GM12878 (cell line): ENCODE data around the gene DEPDC1. TPM values are rescaled to one million over a fixed set of nuclear protein-coding genes. Genes with fewer than 3 reads are reported as not detected.

Experiments used
- ATAC-seq: fragments of 200-7000 bp; cut with Tn5 transposase; 3 replicates; pipeline ENCODE4 v1.9.1; 2020; ENCODE audit warnings: mild to moderate bottlenecking, moderate library complexity
- BruUV-seq: library from RNA; stranded (reverse); fragments of 400-500 nt; replicated peaks from 2 replicates; lab custom pipeline; 2021; lab: Mats Ljungman, UMichigan
- CTCF ChIA-PET: fragments of 300-600 bp; sonication (Branson Sonifier 250); formaldehyde crosslinking; extraction: SDS; loops from one replicate; lab custom pipeline; 2021; ENCODE audit warnings: inconsistent platforms; lab: Yijun Ruan, JAX
- POLR2A ChIA-PET: fragments of 350-600 bp; formaldehyde crosslinking; extraction: SDS; loops from one replicate; lab custom pipeline; 2021; ENCODE audit warnings: inconsistent platforms; lab: Charles Lee
- RAD21 ChIA-PET: fragments of 300-600 bp; sonication (Branson Sonifier 250); formaldehyde crosslinking; loops from one replicate; lab custom pipeline; 2023; ENCODE audit warnings: antibody characterized with exemption; ENCODE audit not compliant: unreplicated experiment; lab: Charles Lee
- SMC1A ChIA-PET: fragments of 300-600 bp; sonication (Branson Sonifier 250); formaldehyde crosslinking; loops from one replicate; lab custom pipeline; 2023; ENCODE audit not compliant: unreplicated experiment, uncharacterized antibody; lab: Charles Lee
- DNase-seq: peaks from one replicate; pipeline ENCODE4 v3.0.0-alpha.2; 2011; ENCODE audit warnings: low read depth, low spot score
- FAIRE-seq: peaks from 3 replicates; lab custom pipeline; 2011; peaks lifted over from hg19 to GRCh38; lab: Jason Lieb, UNC
- H2AFZ ChIP-seq: 2 replicates; pipeline ENCODE4 v1.6.0; 2011; ENCODE audit warnings: low read depth, low read length, control low read depth; ENCODE audit not compliant: control insufficient read depth
- H3K27ac ChIP-seq: 2 replicates; pipeline ENCODE4 v1.5.1; 2011; ENCODE audit warnings: control low read depth; ENCODE audit not compliant: control insufficient read depth, insufficient read depth
- H3K27me3 ChIP-seq, 2 experiments: replicated peaks in 1 of 2; 2 replicates each; pipeline versions ENCODE4 v1.6.0 to v1.6.1; 2011; ENCODE audit warnings: low read length in 1 of 2; ENCODE audit not compliant: control insufficient read depth in 2 of 2, insufficient read depth in 2 of 2
- H3K36me3 ChIP-seq, 2 experiments: 2 replicates each; pipeline ENCODE4 v1.5.1; 2011; ENCODE audit warnings: low read length in 1 of 2; ENCODE audit not compliant: control insufficient read depth in 2 of 2, insufficient read depth in 2 of 2
- H3K4me1 ChIP-seq: 2 replicates; pipeline ENCODE4 v1.6.1; 2011; ENCODE audit warnings: mild to moderate bottlenecking, low read length, moderate library complexity, mixed read lengths; ENCODE audit not compliant: control insufficient read depth, insufficient read depth
- H3K4me2 ChIP-seq: 2 replicates; pipeline ENCODE4 v1.6.0; 2011; ENCODE audit warnings: control low read depth; ENCODE audit not compliant: control insufficient read depth, insufficient read depth
- H3K4me3 ChIP-seq: fragments of 200-600 bp; sonication (generic); 2 replicates; pipeline ENCODE4 v1.5.1; 2016
- H3K79me2 ChIP-seq: 2 replicates; pipeline ENCODE4 v1.6.0; 2011; ENCODE audit warnings: low read length; ENCODE audit not compliant: control insufficient read depth, insufficient read depth
- H3K9ac ChIP-seq: 2 replicates; pipeline ENCODE4 v1.8.0; 2011; ENCODE audit warnings: low read length, control low read depth, mixed read lengths; ENCODE audit not compliant: control insufficient read depth, insufficient read depth
- H3K9me3 ChIP-seq: replicated peaks from 3 replicates; pipeline ENCODE4 v1.5.1; 2011; ENCODE audit warnings: mild to moderate bottlenecking, low read length; ENCODE audit not compliant: control insufficient read depth, insufficient read depth
- H4K20me1 ChIP-seq: 2 replicates; pipeline ENCODE4 v1.6.0; 2011; ENCODE audit not compliant: control insufficient read depth, insufficient read depth
- BRCA1 ChIP-seq: IDR thresholded peaks from 2 replicates; pipeline ENCODE4 v1.6.1; 2011; ENCODE audit warnings: low read depth, low read length, improper control_type of control experiment
- CEBPZ ChIP-seq: fragments of 150-350 bp; IDR thresholded peaks from 2 replicates; pipeline ENCODE4 v1.6.1; 2016; ENCODE audit warnings: low read depth, low read length
- CHD2 ChIP-seq: IDR thresholded peaks from 2 replicates; pipeline ENCODE4 v1.6.1; 2011; ENCODE audit warnings: low read depth, low read length, improper control_type of control experiment, borderline replicate concordance
- EP300 ChIP-seq, 2 experiments: fragments of 150-350 bp in 1 of 2; IDR thresholded peaks; 2 replicates each; pipeline ENCODE4 v1.6.1; 2011 to 2012; ENCODE audit warnings: low read depth in 2 of 2, low read length in 2 of 2, borderline replicate concordance in 1 of 2, improper control_type of control experiment in 1 of 2, inconsistent platforms in 1 of 2; ENCODE audit not compliant: control insufficient read depth in 1 of 2
- GABPA ChIP-seq: IDR thresholded peaks from 2 replicates; pipeline ENCODE4 v1.6.1; 2014; ENCODE audit warnings: antibody characterized with exemption, low read depth, mild to moderate bottlenecking, inconsistent platforms
- HSF1 ChIP-seq: fragments of 150-350 bp; IDR thresholded peaks from 2 replicates; pipeline ENCODE4 v1.6.1; 2014; ENCODE audit warnings: mild to moderate bottlenecking, low read depth, low read length
- MLLT1 ChIP-seq: fragments of 450-650 bp; IDR thresholded peaks from 2 replicates; pipeline ENCODE4 v1.6.1; 2016; ENCODE audit warnings: mild to moderate bottlenecking
- MTA3 ChIP-seq: IDR thresholded peaks from 2 replicates; pipeline ENCODE4 v1.6.1; 2012; ENCODE audit warnings: low read length, inconsistent platforms, borderline replicate concordance
- PAX8 ChIP-seq: fragments of 450-650 bp; IDR thresholded peaks from 2 replicates; pipeline ENCODE4 v1.6.1; 2017; ENCODE audit warnings: mild to moderate bottlenecking, moderate library complexity
- PBX3 ChIP-seq: IDR thresholded peaks from 2 replicates; pipeline ENCODE4 v1.6.1; 2011; ENCODE audit warnings: mild to moderate bottlenecking, low read depth, low read length, moderate library complexity; ENCODE audit not compliant: insufficient replicate concordance
- ZBED1 ChIP-seq: IDR thresholded peaks from 2 replicates; pipeline ENCODE4 v1.6.1; 2016; ENCODE audit warnings: borderline replicate concordance
- WGBS: methylation state at CpG from one replicate; pipeline ENCODE4 v1.1.6; 2016; ENCODE audit warnings: low lambda C conversion rate; ENCODE audit not compliant: insufficient replicate concordance, insufficient coverage; ENCODE audit errors: missing lambda C conversion rate; 5-methylcytosine and 5-hydroxymethylcytosine counted together
- in situ Hi-C: fragments of 300-500 bp; cut with MboI; formaldehyde crosslinking; loops from 9 replicates; pipeline ENCODE4 v1.14.3; 2018; ENCODE audit warnings: mixed read lengths
- intact Hi-C: fragments of 100-400 bp; cut with micrococcal nuclease; formaldehyde crosslinking; loops from one replicate; pipeline ENCODE4 v1.14.2; 2022; ENCODE audit not compliant: unreplicated experiment
- polyA plus RNA-seq, 11 experiments: library from polyadenylated mRNA; depleted of rRNA in 4 of 11; unstranded in 6 of 11; stranded (reverse) in 5 of 11; fragments of >200 nt; fragmentation: Nextera tagmentation in 4 of 11; fragmentation: Illumina TruSeq in 1 of 11; extraction: Ambion mirVana in 4 of 11; extraction: Trizol in 1 of 11; gene quantifications; 1 replicate in 1 of 11; 2 replicates in 10 of 11; pipeline versions ENCODE4 v1.2.1 to v1.2.3, GENCODE V29; 2011 to 2016; ENCODE audit warnings: inconsistent platforms in 2 of 11, missing spikeins in 2 of 11, low read depth in 1 of 11
- total RNA-seq, 4 experiments: library from RNA; depleted of rRNA in 3 of 4; stranded (reverse); fragments of >200 nt in 3 of 4; fragmentation: Illumina TruSeq in 1 of 4; extraction: Trizol in 1 of 4; gene quantifications; 2 replicates each; pipeline versions ENCODE4 v1.2.1 to v1.2.3, GENCODE V29; 2013 to 2021
- TF ChIP-seq, protein P1 (sequence below): fragments of 450-650 bp; formaldehyde crosslinking; IDR thresholded peaks from 2 replicates; pipeline ENCODE4 v1.4.0; 2020; ENCODE audit warnings: mild to moderate bottlenecking, moderate library complexity

The DEPDC1 gene
- total and polyA plus RNA-seq, 10 of the 15 experiments (the other 5 are each of a cell fraction or from before 2014, with no cell fraction given), result 6.9 to 36.5 (median 17.6) TPM

- no peak overlapping the region for H2AFZ ChIP-seq
- no peaks in the 10 kb centered on the region for H3K9me3 ChIP-seq
- ChIA-PET SMC1A (interaction anchor here (1.3 kb wide), 1 partner anchor 11 kb away, joined by 3 read pairs; no protein-coding TSS in a partner anchor), CTCF (no interaction called here), RAD21 (no interaction called here), POLR2A (no interaction called here)
- in situ Hi-C loops (no loop called here), intact Hi-C loops (no loop called here)
- H4K20me1 ChIP-seq, result no peaks in the 10 kb centered on the region
- no peak overlapping the region for H3K4me2 ChIP-seq
- ATAC-seq (no peak), DNase-seq (no peak), FAIRE-seq (no peak)
- H3K4me3 ChIP-seq, result no peak overlapping the region
- H3K27ac ChIP-seq, result no peak overlapping the region
- H3K27me3 ChIP-seq, result no peaks in the 10 kb centered on the region
- no peak overlapping the region for H3K9ac ChIP-seq
- no TSS peak for BruUV-seq
- no peaks in the 10 kb centered on the region for H3K4me1 ChIP-seq
- WGBS, result 100% methylated on average over 3 of the region's 3 CpGs
- H3K36me3 ChIP-seq, result peaks cover 2 to 9% of the 10 kb centered on the region in 2 experiments; a peak in 3 of 4 replicates
- no peaks in the 10 kb centered on the region for H3K79me2 ChIP-seq
- no peak for TF ChIP-seq BRCA1
- TF ChIP-seq, protein P1, sequence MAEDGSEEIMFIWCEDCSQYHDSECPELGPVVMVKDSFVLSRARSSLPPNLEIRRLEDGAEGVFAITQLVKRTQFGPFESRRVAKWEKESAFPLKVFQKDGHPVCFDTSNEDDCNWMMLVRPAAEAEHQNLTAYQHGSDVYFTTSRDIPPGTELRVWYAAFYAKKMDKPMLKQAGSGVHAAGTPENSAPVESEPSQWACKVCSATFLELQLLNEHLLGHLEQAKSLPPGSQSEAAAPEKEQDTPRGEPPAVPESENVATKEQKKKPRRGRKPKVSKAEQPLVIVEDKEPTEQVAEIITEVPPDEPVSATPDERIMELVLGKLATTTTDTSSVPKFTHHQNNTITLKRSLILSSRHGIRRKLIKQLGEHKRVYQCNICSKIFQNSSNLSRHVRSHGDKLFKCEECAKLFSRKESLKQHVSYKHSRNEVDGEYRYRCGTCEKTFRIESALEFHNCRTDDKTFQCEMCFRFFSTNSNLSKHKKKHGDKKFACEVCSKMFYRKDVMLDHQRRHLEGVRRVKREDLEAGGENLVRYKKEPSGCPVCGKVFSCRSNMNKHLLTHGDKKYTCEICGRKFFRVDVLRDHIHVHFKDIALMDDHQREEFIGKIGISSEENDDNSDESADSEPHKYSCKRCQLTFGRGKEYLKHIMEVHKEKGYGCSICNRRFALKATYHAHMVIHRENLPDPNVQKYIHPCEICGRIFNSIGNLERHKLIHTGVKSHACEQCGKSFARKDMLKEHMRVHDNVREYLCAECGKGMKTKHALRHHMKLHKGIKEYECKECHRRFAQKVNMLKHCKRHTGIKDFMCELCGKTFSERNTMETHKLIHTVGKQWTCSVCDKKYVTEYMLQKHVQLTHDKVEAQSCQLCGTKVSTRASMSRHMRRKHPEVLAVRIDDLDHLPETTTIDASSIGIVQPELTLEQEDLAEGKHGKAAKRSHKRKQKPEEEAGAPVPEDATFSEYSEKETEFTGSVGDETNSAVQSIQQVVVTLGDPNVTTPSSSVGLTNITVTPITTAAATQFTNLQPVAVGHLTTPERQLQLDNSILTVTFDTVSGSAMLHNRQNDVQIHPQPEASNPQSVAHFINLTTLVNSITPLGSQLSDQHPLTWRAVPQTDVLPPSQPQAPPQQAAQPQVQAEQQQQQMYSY (CRISPR knock-in tag), result no peak
- TF ChIP-seq MLLT1, result no peak
- TF ChIP-seq PBX3, result no peak
- TF ChIP-seq PAX8, result no peak
- TF ChIP-seq CEBPZ, result no peak
- no peak for TF ChIP-seq ZBED1
- TF ChIP-seq EP300 (IDR thresholded peaks at IDR 0.05; ENCODE audit: borderline replicate concordance in 1 of 2, control insufficient read depth in 1 of 2, low read depth in 2 of 2, low read length in 2 of 2), result no peak
- no peak for TF ChIP-seq GABPA
- TF ChIP-seq HSF1, result no peak
- TF ChIP-seq MTA3, result no peak
- TF ChIP-seq CHD2, result no peak
Observed at GRCh38 chr1:68481041-68481440, 15.8 kb downstream of the DEPDC1 start.
